Measurements from ENCODE around the gene BCR. TPM values are rescaled to one million over a fixed set of nuclear protein-coding genes. Genes with fewer than 3 reads are reported as not detected.
A peak's percentile ranks its signal among the peaks of the same experiment; 100 is the strongest.

The BCR gene
- total and polyA plus RNA-seq, 2 of the 8 experiments (the other 6 are each of a cell fraction or from before 2014, with no cell fraction given): 66.7 to 130 TPM

DNA sequence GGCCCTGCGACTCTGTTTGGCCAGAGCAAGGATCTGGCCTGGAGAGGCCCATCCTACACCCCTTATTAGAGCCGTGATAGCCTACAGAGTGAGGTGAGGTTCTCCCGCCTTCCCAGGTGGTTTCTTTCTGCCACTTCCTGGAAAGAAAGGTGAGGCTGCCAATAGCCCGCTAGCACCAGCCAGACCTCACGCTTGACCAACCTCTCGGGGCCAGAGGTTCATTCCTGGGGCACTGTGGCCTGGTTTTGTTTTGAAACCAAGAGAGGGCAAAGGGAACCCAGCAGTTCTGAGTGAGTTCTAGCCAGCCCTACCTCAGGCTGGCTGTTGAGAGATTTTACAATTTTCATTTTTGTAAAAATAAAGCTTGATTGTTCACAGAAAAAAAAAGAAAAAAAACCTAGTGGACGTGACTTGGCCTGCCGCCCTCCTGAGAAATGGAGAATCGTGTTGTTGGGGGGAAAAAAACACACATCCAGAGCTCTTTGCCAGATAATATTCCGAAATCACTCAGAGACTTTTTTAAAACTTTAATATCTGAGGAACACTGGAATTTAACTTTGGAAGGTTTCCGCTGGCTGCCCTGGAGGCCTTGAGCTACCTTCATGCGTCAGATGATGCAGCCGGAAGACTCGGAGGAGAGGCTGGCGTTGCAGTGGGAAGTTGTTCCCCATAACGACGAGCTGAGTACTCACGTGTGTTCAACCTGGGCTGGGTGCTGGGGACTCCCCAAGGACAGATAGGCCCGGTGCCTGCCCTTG is 84.5 kb downstream of the BCR start:
- H3K9ac ChIP-seq (replicated peaks in 1 of 4; ENCODE audit: extremely low read depth in 1 of 4, low read depth in 3 of 4, low read length in 3 of 4): no peak overlapping the region
- no peak overlapping the region for H3K56ac ChIP-seq (replicated peaks; ENCODE audit: insufficient read length, low read depth, low read length)
- H3K4me2 ChIP-seq (ENCODE audit: insufficient read depth in 1 of 2, low read depth in 2 of 2, low read length in 2 of 2): no peak overlapping the region
- peaks cover 0 to 10% of the 10 kb centered on the region in 2 experiments; a peak in 2 of 4 replicates for H3K79me2 ChIP-seq (ENCODE audit: control insufficient read depth in 1 of 2, insufficient read depth in 2 of 2, low read length in 2 of 2)
- no peak overlapping the region for H2BK12ac ChIP-seq (ENCODE audit: low read depth, low read length)
- H3K27ac ChIP-seq (ENCODE audit: low read depth, low read length): no peak overlapping the region
- DNase-seq (ENCODE audit: low read depth in 1 of 2, low spot score in 2 of 2) (no peak), FAIRE-seq (no peak)
- H2AK5ac ChIP-seq (ENCODE audit: low read depth, low read length): no peak overlapping the region
- no peak overlapping the region for H3K4me3 ChIP-seq (ENCODE audit: extremely low read depth in 1 of 4, insufficient read depth in 2 of 4, low read depth in 3 of 4, low read length in 4 of 4)
- H2BK5ac ChIP-seq (ENCODE audit: low read depth, low read length): 0 out of 2 replicates have a peak overlapping the region, but pooled peaks have one; percentile 16
- no peak overlapping the region for H4K5ac ChIP-seq (ENCODE audit: insufficient read length, low read depth, low read length)
- H3K9me3 ChIP-seq (ENCODE audit: insufficient read depth in 2 of 2, low read depth in 1 of 2, low read length in 1 of 2): no peaks in the 10 kb centered on the region
- peaks cover 4 to 33% (median 20%) of the 10 kb centered on the region in 4 experiments for H3K4me1 ChIP-seq (replicated peaks in 1 of 4; ENCODE audit: control insufficient read depth in 3 of 4, insufficient read depth in 4 of 4, low read length in 3 of 4)
- H3K23ac ChIP-seq (ENCODE audit: insufficient read length): no peak overlapping the region
- H4K8ac ChIP-seq (ENCODE audit: extremely low read depth, insufficient read depth, low read length): no peak overlapping the region; the same call in 1 of the 2 replicates
- no peaks in the 10 kb centered on the region for H3K23me2 ChIP-seq (ENCODE audit: low read depth, low read length)
- peaks cover 13 to 23% of the 10 kb centered on the region in 2 experiments for H4K20me1 ChIP-seq (replicated peaks in 1 of 2; ENCODE audit: control insufficient read depth in 1 of 2, insufficient read depth in 2 of 2, low read length in 2 of 2)
- H3K27me3 ChIP-seq (replicated peaks in 1 of 4; ENCODE audit: control insufficient read depth in 3 of 4, extremely low read depth in 1 of 4, insufficient read depth in 3 of 4, low read length in 3 of 4): no peaks in the 10 kb centered on the region
- no peak overlapping the region for H2BK15ac ChIP-seq (ENCODE audit: low read length)
- H2BK120ac ChIP-seq (replicated peaks; ENCODE audit: low read depth, low read length): no peak overlapping the region
- WGBS, 2 experiments (ENCODE audit: extremely low coverage in 1 of 2, insufficient coverage in 1 of 2, insufficient read length in 1 of 2, insufficient replicate concordance in 2 of 2, low coverage in 1 of 2, low lambda C conversion rate in 2 of 2, missing lambda C conversion rate in 1 of 2): 89% methylated on average over 19 of the region's 19 CpGs; no CpG with 5 or more reads in 1 of the 2 experiments
- no peak overlapping the region for H3K14ac ChIP-seq (ENCODE audit: insufficient read length)
- H3K18ac ChIP-seq (ENCODE audit: extremely low read depth, low read length): no peak overlapping the region
- no peak overlapping the region for H2AFZ ChIP-seq (ENCODE audit: low read length)
- peaks cover 12 to 27% (median 22%) of the 10 kb centered on the region in 4 experiments; a peak in 7 of 8 replicates for H3K36me3 ChIP-seq (ENCODE audit: control insufficient read depth in 2 of 4, insufficient read depth in 4 of 4, low read length in 3 of 4)
- no peak overlapping the region for H4K91ac ChIP-seq (replicated peaks; ENCODE audit: insufficient read length, low read length)
- 0 out of 2 replicates have a peak, but pooled peaks cover 3% of the 10 kb centered on the region for H3K79me1 ChIP-seq (ENCODE audit: low read depth, low read length)
- TF ChIP-seq CBX8 (IDR thresholded peaks at IDR 0.05; ENCODE audit: borderline replicate concordance, low read depth, low read length): no peak
- no peak for TF ChIP-seq RBBP5 (IDR thresholded peaks at IDR 0.05; ENCODE audit: borderline replicate concordance, low read depth, low read length)
- TF ChIP-seq TEAD4 (IDR thresholded peaks at IDR 0.05; ENCODE audit: low read depth, low read length): no peak
- no peak for TF ChIP-seq TAF7 (optimal IDR thresholded peaks at IDR 0.05; ENCODE audit: borderline replicate concordance, low read depth, low read length)
- no peak for TF ChIP-seq MAFK (IDR thresholded peaks at IDR 0.05; ENCODE audit: low read depth, low read length)
- no peak for TF ChIP-seq SIX5 (IDR thresholded peaks at IDR 0.05; ENCODE audit: low read depth, low read length)
- no peak for TF ChIP-seq USF2 (IDR thresholded peaks at IDR 0.05; ENCODE audit: low read length)
- TF ChIP-seq NRF1 (IDR thresholded peaks at IDR 0.05; ENCODE audit: low read depth, low read length): no peak
- no peak for TF ChIP-seq EZH2 (IDR thresholded peaks at IDR 0.05; ENCODE audit: low read depth, low read length, severe bottlenecking)
- no peak for TF ChIP-seq SP2 (IDR thresholded peaks at IDR 0.05; ENCODE audit: low read length)
- TF ChIP-seq TAF1 (IDR thresholded peaks at IDR 0.05; ENCODE audit: low read depth, low read length): no peak
- no peak overlapping the region for H3K4ac ChIP-seq (replicated peaks; ENCODE audit: insufficient read length, low read depth, low read length)
- no peak overlapping the region for H2BK20ac ChIP-seq (ENCODE audit: low read length)
- ChIA-PET CTCF (ENCODE audit: partially characterized antibody) (interaction anchor here (0.7 to 18.6 kb wide), 11 partner anchors 10 to 108 kb away, joined by 3 to 358 read pairs (median 4); partner anchors contain the start of gene BCR), POLR2A (ENCODE audit: partially characterized antibody) (interaction anchor here (0.8 to 1.2 kb wide), 3 partner anchors 18 to 39 kb away, joined by 3 to 9 read pairs (median 3); no protein-coding TSS in a partner anchor)

All from H1 (cell line).